GM23338 (cell line): ENCODE data around the gene AFAP1L2. TPM values are rescaled to one million over a fixed set of nuclear protein-coding genes. Genes with fewer than 3 reads are reported as not detected.

Source experiments
- ATAC-seq: fragments of 200-7000 bp; cut with Tn5 transposase; 3 replicates; pipeline ENCODE4 v1.9.1; 2020
- DNase-seq: peaks from one replicate; pipeline ENCODE4 v3.0.0-alpha.2; 2015; ENCODE audit warnings: low spot score
- H2AFZ ChIP-seq: fragments of 200-600 bp; sonication (generic); 2 replicates; pipeline ENCODE4 v1.8.0; 2016; ENCODE audit warnings: antibody characterized with exemption, mild to moderate bottlenecking, moderate library complexity
- H3F3A ChIP-seq: fragments of 200-600 bp; sonication (generic); replicated peaks from 2 replicates; pipeline ENCODE4 v1.8.0; 2017; ENCODE audit warnings: antibody characterized with exemption, mixed run types, low read depth
- H3K27ac ChIP-seq: fragments of 200-600 bp; sonication (generic); 2 replicates; pipeline ENCODE4 v1.6.1; 2016; ENCODE audit warnings: low read depth
- H3K27me3 ChIP-seq: fragments of 200-600 bp; sonication (generic); 2 replicates; pipeline ENCODE4 v1.8.0; 2016; ENCODE audit warnings: mild to moderate bottlenecking, mixed run types, moderate library complexity; ENCODE audit not compliant: insufficient read depth
- H3K36me3 ChIP-seq: fragments of 200-600 bp; sonication (generic); 2 replicates; pipeline ENCODE4 v1.8.0; 2016; ENCODE audit warnings: mild to moderate bottlenecking; ENCODE audit not compliant: insufficient read depth
- H3K4me1 ChIP-seq: fragments of 200-600 bp; sonication (generic); 2 replicates; pipeline ENCODE4 v1.8.0; 2016; ENCODE audit warnings: mild to moderate bottlenecking, moderate library complexity; ENCODE audit not compliant: insufficient read depth
- H3K4me2 ChIP-seq: fragments of 200-600 bp; sonication (generic); 2 replicates; pipeline ENCODE4 v1.7.1; 2017; ENCODE audit warnings: mixed run types
- H3K4me3 ChIP-seq: fragments of 200-600 bp; sonication (generic); 2 replicates; pipeline ENCODE4 v1.6.1; 2016; ENCODE audit warnings: mixed run types
- H3K79me2 ChIP-seq: fragments of 200-600 bp; sonication (generic); replicated peaks from 2 replicates; pipeline ENCODE4 v1.8.0; 2017; ENCODE audit warnings: mild to moderate bottlenecking; ENCODE audit not compliant: insufficient read depth
- H3K9me2 ChIP-seq: fragments of 200-600 bp; sonication (generic); 2 replicates; pipeline ENCODE4 v1.8.0; 2017; ENCODE audit not compliant: insufficient read depth
- H4K20me1 ChIP-seq: fragments of 200-600 bp; sonication (generic); replicated peaks from 2 replicates; pipeline ENCODE4 v1.8.0; 2017; ENCODE audit warnings: mild to moderate bottlenecking; ENCODE audit not compliant: insufficient read depth
- H3K27ac Mint-ChIP-seq: 2 replicates; pipeline ENCODE4 v1.8.0; 2020; ENCODE audit warnings: inconsistent platforms, mild to moderate bottlenecking, moderate library complexity, mixed read lengths
- H3K27me3 Mint-ChIP-seq: 3 replicates; pipeline ENCODE4 v1.8.0; 2022; ENCODE audit warnings: low read depth, mild to moderate bottlenecking, moderate library complexity, mixed read lengths, inconsistent platforms; ENCODE audit not compliant: insufficient read depth, poor library complexity
- H3K36me3 Mint-ChIP-seq: 3 replicates; pipeline ENCODE4 v1.8.0; 2021; ENCODE audit warnings: low read depth, mild to moderate bottlenecking, inconsistent platforms, moderate library complexity, mixed read lengths
- H3K4me1 Mint-ChIP-seq: 3 replicates; pipeline ENCODE4 v1.8.0; 2020; ENCODE audit warnings: mild to moderate bottlenecking, inconsistent platforms, mixed read lengths
- H3K4me3 Mint-ChIP-seq: 3 replicates; pipeline ENCODE4 v1.8.0; 2021; ENCODE audit warnings: moderate library complexity, mild to moderate bottlenecking, inconsistent platforms, mixed read lengths
- H3K9me3 Mint-ChIP-seq: 3 replicates; pipeline ENCODE4 v1.8.0; 2020; ENCODE audit warnings: moderate library complexity, mild to moderate bottlenecking, inconsistent platforms, mixed read lengths
- CREB1 ChIP-seq: fragments of 250-450 bp; sonication (Bioruptor Pico); IDR thresholded peaks from 2 replicates; pipeline ENCODE4 v1.5.0; 2020; ENCODE audit warnings: low read depth, mild to moderate bottlenecking, moderate library complexity
- EZH2phosphoT487 ChIP-seq: fragments of 200-600 bp; sonication (generic); IDR thresholded peaks from one replicate; pipeline ENCODE4 v1.8.1; 2018; ENCODE audit warnings: antibody characterized with exemption; ENCODE audit not compliant: unreplicated experiment
- JUNB ChIP-seq: IDR thresholded peaks from one replicate; pipeline ENCODE4 v1.6.1; 2016; ENCODE audit warnings: antibody characterized with exemption; ENCODE audit not compliant: unreplicated experiment
- POLR2AphosphoS5 ChIP-seq: IDR thresholded peaks from 2 replicates; pipeline ENCODE4 v1.6.1; 2016; ENCODE audit warnings: antibody characterized with exemption, low read depth
- STAT1 ChIP-seq: IDR thresholded peaks from one replicate; pipeline ENCODE4 v1.6.1; 2016; ENCODE audit warnings: antibody characterized with exemption; ENCODE audit not compliant: unreplicated experiment
- ZNF114 ChIP-seq: fragments of 250-450 bp; sonication (Bioruptor Pico); IDR thresholded peaks from 2 replicates; pipeline ENCODE4 v1.5.0; 2020; ENCODE audit warnings: mild to moderate bottlenecking, moderate library complexity
- polyA plus RNA-seq: library from polyadenylated mRNA; unstranded; fragments of >200 nt; fragmentation: Nextera tagmentation; extraction: Ambion mirVana; gene quantifications from 2 replicates; pipeline ENCODE4 v1.2.1, GENCODE V29; 2016
- total RNA-seq: library from RNA; depleted of rRNA; stranded (reverse); fragments of >200 nt; shearing (Covaris generic); gene quantifications from 2 replicates; pipeline ENCODE4 v1.2.3, GENCODE V29; 2014
- TF ChIP-seq, protein P1 (sequence below), 2 experiments: fragments of 200-600 bp in 1 of 2; sonication (generic) in 1 of 2; conservative IDR thresholded peaks; 2 replicates each; pipeline versions ENCODE4 v1.5.1 to v1.6.1; 2016 to 2017; ENCODE audit warnings: antibody characterized with exemption in 2 of 2, low read depth in 2 of 2, mild to moderate bottlenecking in 2 of 2, moderate library complexity in 1 of 2
- TF ChIP-seq, protein P2 (sequence below): fragments of 250-450 bp; sonication (Bioruptor Pico); IDR thresholded peaks from 2 replicates; pipeline ENCODE4 v1.5.0; 2020; ENCODE audit warnings: mild to moderate bottlenecking, moderate library complexity
- TF ChIP-seq, protein P3 (sequence below): IDR thresholded peaks from 2 replicates; pipeline ENCODE4 v1.6.1; 2016; ENCODE audit warnings: antibody characterized with exemption

Gene AFAP1L2
- total and polyA plus RNA-seq, 2 experiments from 2014 or later: 2.3 to 6.5 TPM

DNA sequence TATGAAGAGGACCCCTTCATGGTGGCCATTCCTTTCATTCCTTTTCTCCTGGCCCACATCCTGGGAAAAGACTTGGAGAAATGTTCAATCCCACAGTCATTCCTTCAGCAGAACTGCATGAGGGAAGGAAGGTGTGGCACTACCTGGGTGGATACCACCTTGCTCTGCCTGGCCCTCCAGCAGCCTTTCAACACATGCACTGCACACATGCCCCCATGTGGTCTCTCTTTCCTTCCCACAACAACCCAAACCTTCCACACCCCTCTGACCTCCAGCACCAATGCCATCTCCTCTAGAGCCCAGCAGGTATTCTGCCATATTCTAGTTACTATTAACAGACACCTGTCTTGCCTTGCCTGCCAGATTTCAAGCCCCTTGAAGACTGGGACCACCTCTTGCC is 40.5 kb upstream of the AFAP1L2 start:
- Mint-ChIP-seq H3K9me3 (no peaks in the 10 kb centered on the region), H3K36me3 (peaks cover 11% of the 10 kb centered on the region; the same call in 2 of the 3 replicates), H3K27ac (no peak overlapping the region), H3K4me1 (peaks cover 2% of the 10 kb centered on the region; the same call in 2 of the 3 replicates), H3K27me3 (peaks cover 2% of the 10 kb centered on the region), H3K4me3 (no peak overlapping the region)
- H3F3A ChIP-seq: no peaks in the 10 kb centered on the region
- H3K79me2 ChIP-seq: no peaks in the 10 kb centered on the region
- no peaks in the 10 kb centered on the region; the same call in 1 of the 2 replicates for H3K4me1 ChIP-seq
- no peak overlapping the region for H3K27ac ChIP-seq
- TF ChIP-seq, protein P1, sequence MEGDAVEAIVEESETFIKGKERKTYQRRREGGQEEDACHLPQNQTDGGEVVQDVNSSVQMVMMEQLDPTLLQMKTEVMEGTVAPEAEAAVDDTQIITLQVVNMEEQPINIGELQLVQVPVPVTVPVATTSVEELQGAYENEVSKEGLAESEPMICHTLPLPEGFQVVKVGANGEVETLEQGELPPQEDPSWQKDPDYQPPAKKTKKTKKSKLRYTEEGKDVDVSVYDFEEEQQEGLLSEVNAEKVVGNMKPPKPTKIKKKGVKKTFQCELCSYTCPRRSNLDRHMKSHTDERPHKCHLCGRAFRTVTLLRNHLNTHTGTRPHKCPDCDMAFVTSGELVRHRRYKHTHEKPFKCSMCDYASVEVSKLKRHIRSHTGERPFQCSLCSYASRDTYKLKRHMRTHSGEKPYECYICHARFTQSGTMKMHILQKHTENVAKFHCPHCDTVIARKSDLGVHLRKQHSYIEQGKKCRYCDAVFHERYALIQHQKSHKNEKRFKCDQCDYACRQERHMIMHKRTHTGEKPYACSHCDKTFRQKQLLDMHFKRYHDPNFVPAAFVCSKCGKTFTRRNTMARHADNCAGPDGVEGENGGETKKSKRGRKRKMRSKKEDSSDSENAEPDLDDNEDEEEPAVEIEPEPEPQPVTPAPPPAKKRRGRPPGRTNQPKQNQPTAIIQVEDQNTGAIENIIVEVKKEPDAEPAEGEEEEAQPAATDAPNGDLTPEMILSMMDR (conservative IDR thresholded peaks at IDR 0.05; ENCODE audit: low read depth in 2 of 2): peak in 1 of 2 experiments; percentile 18; a peak in 2 of 4 replicates
- TF ChIP-seq STAT1: no peak
- H2AFZ ChIP-seq: no peak overlapping the region
- H3K4me3 ChIP-seq: no peak overlapping the region
- H3K27me3 ChIP-seq: no peaks in the 10 kb centered on the region
- H3K9me2 ChIP-seq: no peaks in the 10 kb centered on the region
- H3K4me2 ChIP-seq: no peak overlapping the region
- no peaks in the 10 kb centered on the region; the same call in 1 of the 2 replicates for H3K36me3 ChIP-seq
- H4K20me1 ChIP-seq: no peaks in the 10 kb centered on the region; the same call in 1 of the 2 replicates
- DNase-seq (no peak), ATAC-seq (no peak)

- no peaks in the 10 kb centered on the region; the same call in 1 of the 2 replicates for H3K36me3 ChIP-seq
- no peak for ATAC-seq
- H3K4me1 Mint-ChIP-seq: no peaks in the 10 kb centered on the region; the same call in 2 of the 3 replicates
Observed at GRCh38 chr10:114442091-114442630, 37.9 kb upstream of the AFAP1L2 start.

More at GRCh38 chr10:114442091-114442630, 37.9 kb upstream of the AFAP1L2 start:
- Histone ChIP-seq H3K27me3 (no peaks in the 10 kb centered on the region), H3K79me2 (no peaks in the 10 kb centered on the region), H4K20me1 (no peaks in the 10 kb centered on the region; the same call in 1 of the 2 replicates), H2AFZ (no peak overlapping the region), H3K9me2 (no peaks in the 10 kb centered on the region), H3K4me3 (no peak overlapping the region), H3F3A (no peaks in the 10 kb centered on the region), H3K27ac (no peak overlapping the region), H3K4me2 (no peak overlapping the region), H3K4me1 (no peaks in the 10 kb centered on the region)
- peaks cover 25% of the 10 kb centered on the region; the same call in 2 of the 3 replicates for H3K36me3 Mint-ChIP-seq
- H3K9me3 Mint-ChIP-seq: no peaks in the 10 kb centered on the region
- DNase-seq: no peak
- H3K27me3 Mint-ChIP-seq: peaks cover 2% of the 10 kb centered on the region
- TF ChIP-seq STAT1: no peak
- no peak for TF ChIP-seq CREB1 (CRISPR knock-in tag)
- no peak for TF ChIP-seq JUNB
- TF ChIP-seq, protein P2, sequence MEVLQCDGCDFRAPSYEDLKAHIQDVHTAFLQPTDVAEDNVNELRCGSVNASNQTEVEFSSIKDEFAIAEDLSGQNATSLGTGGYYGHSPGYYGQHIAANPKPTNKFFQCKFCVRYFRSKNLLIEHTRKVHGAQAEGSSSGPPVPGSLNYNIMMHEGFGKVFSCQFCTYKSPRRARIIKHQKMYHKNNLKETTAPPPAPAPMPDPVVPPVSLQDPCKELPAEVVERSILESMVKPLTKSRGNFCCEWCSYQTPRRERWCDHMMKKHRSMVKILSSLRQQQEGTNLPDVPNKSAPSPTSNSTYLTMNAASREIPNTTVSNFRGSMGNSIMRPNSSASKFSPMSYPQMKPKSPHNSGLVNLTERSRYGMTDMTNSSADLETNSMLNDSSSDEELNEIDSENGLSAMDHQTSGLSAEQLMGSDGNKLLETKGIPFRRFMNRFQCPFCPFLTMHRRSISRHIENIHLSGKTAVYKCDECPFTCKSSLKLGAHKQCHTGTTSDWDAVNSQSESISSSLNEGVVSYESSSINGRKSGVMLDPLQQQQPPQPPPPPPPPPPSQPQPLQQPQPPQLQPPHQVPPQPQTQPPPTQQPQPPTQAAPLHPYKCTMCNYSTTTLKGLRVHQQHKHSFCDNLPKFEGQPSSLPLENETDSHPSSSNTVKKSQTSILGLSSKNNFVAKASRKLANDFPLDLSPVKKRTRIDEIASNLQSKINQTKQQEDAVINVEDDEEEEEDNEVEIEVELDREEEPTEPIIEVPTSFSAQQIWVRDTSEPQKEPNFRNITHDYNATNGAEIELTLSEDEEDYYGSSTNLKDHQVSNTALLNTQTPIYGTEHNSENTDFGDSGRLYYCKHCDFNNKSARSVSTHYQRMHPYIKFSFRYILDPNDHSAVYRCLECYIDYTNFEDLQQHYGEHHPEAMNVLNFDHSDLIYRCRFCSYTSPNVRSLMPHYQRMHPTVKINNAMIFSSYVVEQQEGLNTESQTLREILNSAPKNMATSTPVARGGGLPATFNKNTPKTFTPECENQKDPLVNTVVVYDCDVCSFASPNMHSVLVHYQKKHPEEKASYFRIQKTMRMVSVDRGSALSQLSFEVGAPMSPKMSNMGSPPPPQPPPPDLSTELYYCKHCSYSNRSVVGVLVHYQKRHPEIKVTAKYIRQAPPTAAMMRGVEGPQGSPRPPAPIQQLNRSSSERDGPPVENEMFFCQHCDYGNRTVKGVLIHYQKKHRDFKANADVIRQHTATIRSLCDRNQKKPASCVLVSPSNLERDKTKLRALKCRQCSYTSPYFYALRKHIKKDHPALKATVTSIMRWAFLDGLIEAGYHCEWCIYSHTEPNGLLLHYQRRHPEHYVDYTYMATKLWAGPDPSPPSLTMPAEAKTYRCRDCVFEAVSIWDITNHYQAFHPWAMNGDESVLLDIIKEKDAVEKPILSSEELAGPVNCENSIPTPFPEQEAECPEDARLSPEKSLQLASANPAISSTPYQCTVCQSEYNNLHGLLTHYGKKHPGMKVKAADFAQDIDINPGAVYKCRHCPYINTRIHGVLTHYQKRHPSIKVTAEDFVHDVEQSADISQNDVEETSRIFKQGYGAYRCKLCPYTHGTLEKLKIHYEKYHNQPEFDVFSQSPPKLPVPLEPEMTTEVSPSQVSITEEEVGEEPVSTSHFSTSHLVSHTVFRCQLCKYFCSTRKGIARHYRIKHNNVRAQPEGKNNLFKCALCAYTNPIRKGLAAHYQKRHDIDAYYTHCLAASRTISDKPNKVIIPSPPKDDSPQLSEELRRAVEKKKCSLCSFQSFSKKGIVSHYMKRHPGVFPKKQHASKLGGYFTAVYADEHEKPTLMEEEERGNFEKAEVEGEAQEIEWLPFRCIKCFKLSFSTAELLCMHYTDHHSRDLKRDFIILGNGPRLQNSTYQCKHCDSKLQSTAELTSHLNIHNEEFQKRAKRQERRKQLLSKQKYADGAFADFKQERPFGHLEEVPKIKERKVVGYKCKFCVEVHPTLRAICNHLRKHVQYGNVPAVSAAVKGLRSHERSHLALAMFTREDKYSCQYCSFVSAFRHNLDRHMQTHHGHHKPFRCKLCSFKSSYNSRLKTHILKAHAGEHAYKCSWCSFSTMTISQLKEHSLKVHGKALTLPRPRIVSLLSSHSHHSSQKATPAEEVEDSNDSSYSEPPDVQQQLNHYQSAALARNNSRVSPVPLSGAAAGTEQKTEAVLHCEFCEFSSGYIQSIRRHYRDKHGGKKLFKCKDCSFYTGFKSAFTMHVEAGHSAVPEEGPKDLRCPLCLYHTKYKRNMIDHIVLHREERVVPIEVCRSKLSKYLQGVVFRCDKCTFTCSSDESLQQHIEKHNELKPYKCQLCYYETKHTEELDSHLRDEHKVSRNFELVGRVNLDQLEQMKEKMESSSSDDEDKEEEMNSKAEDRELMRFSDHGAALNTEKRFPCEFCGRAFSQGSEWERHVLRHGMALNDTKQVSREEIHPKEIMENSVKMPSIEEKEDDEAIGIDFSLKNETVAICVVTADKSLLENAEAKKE (CRISPR knock-in tag): no peak
- TF ChIP-seq EZH2phosphoT487: no peak
- TF ChIP-seq, protein P3, sequence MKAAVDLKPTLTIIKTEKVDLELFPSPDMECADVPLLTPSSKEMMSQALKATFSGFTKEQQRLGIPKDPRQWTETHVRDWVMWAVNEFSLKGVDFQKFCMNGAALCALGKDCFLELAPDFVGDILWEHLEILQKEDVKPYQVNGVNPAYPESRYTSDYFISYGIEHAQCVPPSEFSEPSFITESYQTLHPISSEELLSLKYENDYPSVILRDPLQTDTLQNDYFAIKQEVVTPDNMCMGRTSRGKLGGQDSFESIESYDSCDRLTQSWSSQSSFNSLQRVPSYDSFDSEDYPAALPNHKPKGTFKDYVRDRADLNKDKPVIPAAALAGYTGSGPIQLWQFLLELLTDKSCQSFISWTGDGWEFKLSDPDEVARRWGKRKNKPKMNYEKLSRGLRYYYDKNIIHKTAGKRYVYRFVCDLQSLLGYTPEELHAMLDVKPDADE: no peak
- TF ChIP-seq POLR2AphosphoS5: no peak
- TF ChIP-seq ZNF114 (CRISPR knock-in tag): no peak
- H3K27ac Mint-ChIP-seq: no peak overlapping the region
- H3K4me3 Mint-ChIP-seq: no peak overlapping the region
